Adipose tissue (tissue), 3 donors: ENCODE measurements around the gene ELK4. TPM values are rescaled to one million over a fixed set of nuclear protein-coding genes. Genes with fewer than 3 reads are reported as not detected.

ENCODE experiments used
- H3K27ac ChIP-seq: one replicate; pipeline ENCODE4 v1.5.1; 2013; ENCODE audit warnings: low read depth, low read length
- WGBS, 3 donors: extraction: QIAGEN DNeasy Blood & Tissue Kit; methylation state at CpG; one replicate each; pipeline ENCODE4 v1.1.7; 2013; 5-methylcytosine and 5-hydroxymethylcytosine counted together
- polyA plus RNA-seq, 3 donors: library from polyadenylated mRNA; stranded (reverse); fragments of 200-250 nt; gene quantifications; one replicate each; pipeline ENCODE4 v1.2.3, GENCODE V29; 2013
- donor health status: healthy with polysubstance abuse.
- donor health status: Bipolar disorder and iron deficiency.
- donor health status: healthy.

The ELK4 gene
- polyA plus RNA-seq, 3 donors, result 2.5 to 7.8 (median 4.7) TPM

GRCh38 chr1:205666372-205667166 is 34.8 kb upstream of the ELK4 start:
- 88 to 95% (median 91%) methylated on average over 6 of the region's 6 CpGs for WGBS, 3 donors
- no peak overlapping the region for H3K27ac ChIP-seq

GRCh38 chr1:205665201-205666045 is 33.6 kb upstream of the ELK4 start:
- WGBS, 3 donors, result 61 to 86% (median 64%) methylated on average over 8 to 9 of the region's 9 CpGs
- no peak overlapping the region for H3K27ac ChIP-seq

GRCh38 chr1:205664399-205665017 is 32.7 kb upstream of the ELK4 start:
- WGBS, 3 donors, result 68 to 76% (median 72%) methylated on average over 18 to 19 of the region's 19 CpGs
- no peak overlapping the region for H3K27ac ChIP-seq

DNA sequence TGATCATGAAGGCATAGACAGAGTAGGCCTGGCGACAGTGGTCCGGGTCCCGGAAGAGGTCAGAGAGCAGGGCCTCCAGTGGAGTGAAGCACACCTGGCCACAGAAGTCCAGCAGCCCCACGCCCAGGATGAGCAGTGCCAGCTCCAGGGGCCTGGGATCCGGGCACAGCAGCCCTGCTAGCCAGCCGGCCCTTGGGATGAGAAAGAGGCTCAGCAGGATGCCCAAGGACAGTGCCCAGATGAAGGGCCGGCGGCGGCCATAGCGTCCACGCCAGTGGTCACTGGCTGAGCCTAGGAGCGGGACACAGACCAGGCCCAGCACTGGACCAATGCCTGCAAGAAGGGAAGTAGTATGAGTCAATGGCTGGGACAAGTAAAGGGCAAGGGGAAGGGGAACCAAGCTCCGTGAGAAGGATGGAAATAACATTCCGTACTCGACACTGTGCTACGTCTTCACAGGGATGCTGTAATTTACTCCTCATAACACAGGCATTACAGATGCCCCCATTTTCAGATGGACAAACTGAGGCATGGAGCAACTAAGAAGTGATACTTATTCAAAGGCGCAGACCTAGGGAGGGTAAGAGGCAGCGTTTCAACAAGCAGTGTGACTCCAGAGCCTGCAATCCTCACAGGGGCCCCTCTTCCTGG is 31.6 kb upstream of the ELK4 start:
- 86 to 91% (median 88%) methylated on average over 18 of the region's 18 CpGs for WGBS, 3 donors
- no peak overlapping the region for H3K27ac ChIP-seq

DNA sequence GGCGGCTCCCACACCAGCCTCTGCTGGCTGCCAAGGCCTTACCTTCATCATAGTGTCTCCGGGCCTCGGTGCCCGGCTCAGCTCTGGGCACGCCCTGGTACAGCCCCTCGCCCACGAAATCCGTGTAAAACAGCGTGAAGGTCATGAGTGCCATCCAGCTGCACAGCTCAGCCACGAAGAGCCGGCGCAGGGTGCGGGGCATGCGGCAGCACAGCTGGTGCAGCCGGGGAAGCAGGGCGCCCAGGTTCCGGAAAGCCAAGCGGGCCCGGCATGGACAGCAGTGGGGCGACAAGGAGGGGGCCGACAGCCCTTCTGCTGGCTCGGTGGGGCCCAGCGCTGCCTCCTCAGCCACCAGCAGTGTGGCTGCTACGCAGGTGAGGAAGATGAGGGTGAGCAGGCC is 31.0 kb upstream of the ELK4 start:
- WGBS, 3 donors, result 91 to 93% (median 92%) methylated on average over 24 of the region's 24 CpGs
- no peak overlapping the region for H3K27ac ChIP-seq

- H3K27ac ChIP-seq, result no peak overlapping the region
- 84 to 85% (median 84%) methylated on average over 15 of the region's 15 CpGs for WGBS, 3 donors
Observed at GRCh38 chr1:205662135-205662738, 30.4 kb upstream of the ELK4 start.

DNA sequence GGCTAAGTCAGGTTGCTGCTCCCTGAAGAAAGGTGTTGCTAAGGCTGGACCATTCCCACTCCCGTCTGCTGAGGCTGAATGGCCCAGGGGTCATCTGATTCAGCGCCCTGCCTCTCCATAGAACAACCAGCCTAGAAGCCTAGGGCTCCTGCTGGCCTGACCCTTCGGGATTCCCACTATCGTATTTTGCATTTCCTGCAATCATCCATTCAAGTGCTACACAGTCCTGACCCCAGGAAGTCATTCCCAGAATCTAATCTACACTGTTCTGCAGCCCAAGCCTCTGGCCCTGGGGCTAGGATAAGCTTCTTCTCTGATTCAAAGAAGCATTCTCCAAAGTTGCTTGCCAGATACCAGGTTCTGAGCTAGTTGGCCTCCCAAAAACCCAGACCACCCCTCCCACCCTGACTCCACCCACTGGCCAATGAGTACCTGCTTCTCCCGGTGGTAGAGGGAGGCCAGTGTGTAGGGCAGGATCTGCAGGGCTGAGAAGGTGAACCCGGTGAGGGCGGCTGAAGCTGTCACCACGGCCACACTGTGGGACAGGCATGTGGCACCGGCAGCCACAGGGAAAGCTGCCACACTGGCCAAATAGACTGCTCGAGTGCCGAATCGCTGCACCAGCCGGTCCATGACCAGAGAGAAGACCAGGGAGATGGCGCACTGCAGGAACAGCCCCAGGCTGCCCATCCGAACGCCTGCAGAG is 29.8 kb upstream of the ELK4 start:
- no peak overlapping the region for H3K27ac ChIP-seq
- WGBS, 3 donors, result 82 to 87% (median 84%) methylated on average over 16 of the region's 16 CpGs

GRCh38 chr1:205660361-205660760 is 28.6 kb upstream of the ELK4 start:
- 76 to 84% (median 77%) methylated on average over 8 of the region's 8 CpGs for WGBS, 3 donors

GRCh38 chr1:205658943-205659581 is 27.3 kb upstream of the ELK4 start:
- H3K27ac ChIP-seq, result no peak overlapping the region
- 42 to 54% (median 46%) methylated on average over 20 of the region's 20 CpGs for WGBS, 3 donors

More at GRCh38 chr1:205660361-205660760, 28.6 kb upstream of the ELK4 start:
- no peak overlapping the region for H3K27ac ChIP-seq

GRCh38 chr1:205656236-205656635 is 24.4 kb upstream of the ELK4 start:
- H3K27ac ChIP-seq, result no peak overlapping the region
- WGBS, 3 donors, result 59 to 68% (median 66%) methylated on average over 2 of the region's 2 CpGs

DNA sequence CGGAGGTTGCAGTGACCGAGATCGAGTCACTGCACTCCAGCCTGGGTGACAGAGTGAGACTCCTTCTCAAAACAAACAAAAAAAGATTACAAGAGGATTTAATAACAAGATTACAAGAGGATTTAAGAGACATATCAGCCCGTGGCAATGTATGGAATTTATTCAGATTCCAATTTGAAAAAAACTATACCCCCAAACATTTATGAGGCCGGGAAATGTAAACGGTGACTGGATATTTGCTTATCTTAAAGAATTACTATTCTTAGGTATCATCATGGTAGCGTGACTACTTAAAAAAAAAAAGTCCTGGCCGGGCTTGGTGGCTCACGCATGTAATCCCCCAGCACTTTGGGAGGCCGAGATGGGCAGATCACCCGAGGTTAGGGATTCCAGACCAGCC is 21.2 kb upstream of the ELK4 start:
- 77 to 91% (median 81%) methylated on average over 11 of the region's 11 CpGs for WGBS, 3 donors
- H3K27ac ChIP-seq, result no peak overlapping the region

DNA sequence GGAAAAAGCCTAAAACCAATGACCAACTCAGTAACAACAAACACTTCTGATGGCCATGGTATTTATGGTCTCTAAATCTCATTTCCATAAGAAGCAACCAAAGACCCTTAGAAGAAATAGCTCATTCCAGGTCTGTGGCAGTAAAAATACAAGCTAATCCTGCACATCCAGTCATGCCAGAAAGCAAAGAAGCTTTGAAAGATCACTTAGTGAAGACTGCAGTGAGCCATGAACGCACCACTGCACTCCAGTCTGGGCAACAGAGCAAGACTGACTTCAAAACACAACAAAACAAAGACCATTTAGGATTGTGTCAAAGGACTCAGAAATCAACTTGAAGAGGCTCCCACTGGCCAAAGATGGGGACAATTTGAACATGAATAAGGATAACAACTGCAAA is 18.4 kb upstream of the ELK4 start:
- WGBS, 3 donors, result 85 to 97% (median 91%) methylated on average over 1 of the region's 1 CpG

GRCh38 chr1:205645519-205645918 is 13.7 kb upstream of the ELK4 start:
- WGBS, 3 donors, result 87 to 94% (median 91%) methylated on average over 8 of the region's 8 CpGs
- H3K27ac ChIP-seq, result no peak overlapping the region

More for the DNA sequence above, 18.4 kb upstream of the ELK4 start:
- no peak overlapping the region for H3K27ac ChIP-seq

GRCh38 chr1:205642679-205643307 is 11.0 kb upstream of the ELK4 start:
- WGBS, 3 donors, result 93 to 96% (median 96%) methylated on average over 2 of the region's 2 CpGs

DNA sequence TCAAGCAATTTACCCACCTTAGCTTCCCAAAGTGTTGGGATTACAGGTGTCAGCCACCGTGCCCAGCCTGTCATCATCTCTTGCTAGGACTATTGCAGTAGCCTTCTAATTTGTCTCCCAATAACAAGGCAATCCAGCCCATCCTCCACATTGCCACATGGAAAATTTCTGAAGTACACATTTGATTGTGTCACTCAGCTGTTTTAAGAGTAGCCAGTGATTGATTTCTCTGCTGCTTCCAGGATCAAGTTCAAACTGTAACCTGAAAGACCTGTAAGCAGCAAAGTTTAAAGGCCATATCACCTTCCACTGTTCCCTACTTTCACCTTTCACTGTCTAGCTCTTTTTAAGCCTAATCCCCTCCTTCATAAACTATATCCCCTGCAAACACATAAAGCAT is 7.8 kb upstream of the ELK4 start:
- WGBS, 3 donors, result 90 to 92% (median 90%) methylated on average over 1 of the region's 1 CpG
- no peak overlapping the region for H3K27ac ChIP-seq

More at GRCh38 chr1:205642679-205643307, 11.0 kb upstream of the ELK4 start:
- no peak overlapping the region for H3K27ac ChIP-seq

GRCh38 chr1:205637854-205638468 is 6.2 kb upstream of the ELK4 start:
- WGBS, 3 donors, result 91 to 92% (median 91%) methylated on average over 9 of the region's 9 CpGs
- no peak overlapping the region for H3K27ac ChIP-seq
